HEK293 (cell line): ENCODE data around the gene CRABP2.

Source experiments
- CTCF ChIA-PET: fragments of 350-600 bp; formaldehyde crosslinking; extraction: SDS; loops from one replicate; lab custom pipeline; 2021; ENCODE audit warnings: antibody characterized with exemption; lab: Yijun Ruan, JAX
- POLR2A ChIA-PET: fragments of 300-600 bp; formaldehyde crosslinking; extraction: SDS; loops from one replicate; lab custom pipeline; 2020; ENCODE audit warnings: antibody characterized with exemption, inconsistent platforms; lab: Yijun Ruan, JAX
- H3K27ac ChIP-seq: fragments of 200-500 bp; sonication (Bioruptor generic); 2 replicates; pipeline ENCODE4 v1.5.1; 2014; ENCODE audit warnings: low read depth, low read length, control low read depth, inconsistent platforms; ENCODE audit errors: extremely low read depth
- H3K36me3 ChIP-seq, 2 experiments: fragments of 200-500 bp in 1 of 2; sonication (Bioruptor generic) in 1 of 2; 1 replicate in 1 of 2; 2 replicates in 1 of 2; pipeline ENCODE4 v1.5.1; 2014 to 2017; ENCODE audit warnings: inconsistent platforms in 2 of 2, low read length in 2 of 2; ENCODE audit not compliant: control insufficient read depth in 2 of 2, insufficient read depth in 1 of 2
- H3K4me1 ChIP-seq: fragments of 200-500 bp; sonication (Bioruptor generic); 2 replicates; pipeline ENCODE4 v1.5.1; 2014; ENCODE audit warnings: mild to moderate bottlenecking, low read length, inconsistent platforms; ENCODE audit not compliant: control insufficient read depth, insufficient read depth
- H3K4me3 ChIP-seq: 2 replicates; pipeline ENCODE4 v1.5.1; 2011; ENCODE audit warnings: low read depth, mild to moderate bottlenecking, control low read depth, low read length, moderate library complexity
- H3K9me3 ChIP-seq: fragments of 200-500 bp; sonication (Bioruptor generic); 2 replicates; pipeline ENCODE4 v1.5.1; 2014; ENCODE audit warnings: low read depth, low read length, inconsistent platforms; ENCODE audit not compliant: control insufficient read depth, insufficient read depth
- BCL11A ChIP-seq: fragments of 450-650 bp; formaldehyde crosslinking; IDR thresholded peaks from 2 replicates; pipeline ENCODE4 v1.5.1; 2016; ENCODE audit warnings: low read depth, missing biosample characterization, missing genetic modification characterization
- GLIS1 ChIP-seq: fragments of 450-650 bp; formaldehyde crosslinking; IDR thresholded peaks from 2 replicates; pipeline ENCODE4 v1.5.1; 2016; ENCODE audit warnings: missing biosample characterization, missing genetic modification characterization
- KLF1 ChIP-seq: fragments of 450-650 bp; formaldehyde crosslinking; IDR thresholded peaks from 2 replicates; pipeline ENCODE4 v1.5.1; 2016; ENCODE audit warnings: missing biosample characterization, missing genetic modification characterization
- MYNN ChIP-seq: fragments of 450-650 bp; formaldehyde crosslinking; IDR thresholded peaks from 2 replicates; pipeline ENCODE4 v1.5.1; 2016; ENCODE audit warnings: missing biosample characterization, missing genetic modification characterization, borderline replicate concordance
- ZBTB20 ChIP-seq: fragments of 450-650 bp; formaldehyde crosslinking; IDR thresholded peaks from 2 replicates; pipeline ENCODE4 v1.5.1; 2016; ENCODE audit warnings: missing biosample characterization, missing genetic modification characterization
- ZBTB7A ChIP-seq: fragments of 450-650 bp; formaldehyde crosslinking; IDR thresholded peaks from 2 replicates; pipeline ENCODE4 v1.5.1; 2016; ENCODE audit warnings: low read depth, missing biosample characterization, missing genetic modification characterization
- ZNF184 ChIP-seq: fragments of 450-650 bp; IDR thresholded peaks from 2 replicates; pipeline ENCODE4 v1.5.1; 2018; ENCODE audit warnings: missing biosample characterization, mild to moderate bottlenecking, missing genetic modification characterization
- ZNF2 ChIP-seq: fragments of 450-650 bp; formaldehyde crosslinking; IDR thresholded peaks from 2 replicates; pipeline ENCODE4 v1.5.1; 2016; ENCODE audit warnings: missing biosample characterization, missing genetic modification characterization
- ZNF311 ChIP-seq: fragments of 450-650 bp; formaldehyde crosslinking; IDR thresholded peaks from 2 replicates; pipeline ENCODE4 v1.5.1; 2017; ENCODE audit warnings: missing biosample characterization, missing genetic modification characterization, borderline replicate concordance
- ZNF341 ChIP-seq: fragments of 450-650 bp; formaldehyde crosslinking; IDR thresholded peaks from 2 replicates; pipeline ENCODE4; 2016; ENCODE audit warnings: low read depth, missing biosample characterization, missing genetic modification characterization
- ZNF366 ChIP-seq: fragments of 450-650 bp; formaldehyde crosslinking; conservative IDR thresholded peaks from 2 replicates; pipeline ENCODE4 v1.5.1; 2016; ENCODE audit warnings: missing biosample characterization, missing genetic modification characterization
- ZNF629 ChIP-seq: fragments of 450-650 bp; formaldehyde crosslinking; IDR thresholded peaks from 2 replicates; pipeline ENCODE4 v1.5.1; 2017; ENCODE audit warnings: missing biosample characterization, missing genetic modification characterization
- ZNF654 ChIP-seq: fragments of 450-650 bp; formaldehyde crosslinking; IDR thresholded peaks from 2 replicates; pipeline ENCODE4 v1.5.1; 2016; ENCODE audit warnings: low read depth, missing biosample characterization, missing genetic modification characterization
- ZNF76 ChIP-seq: fragments of 450-650 bp; formaldehyde crosslinking; IDR thresholded peaks from 2 replicates; pipeline ENCODE4; 2016; ENCODE audit warnings: low read depth, missing biosample characterization, missing genetic modification characterization, borderline replicate concordance
- ZNF777 ChIP-seq: fragments of 450-650 bp; formaldehyde crosslinking; IDR thresholded peaks from 2 replicates; pipeline ENCODE4 v1.5.1; 2017; ENCODE audit warnings: missing biosample characterization, missing genetic modification characterization, borderline replicate concordance
- ZNF791 ChIP-seq: fragments of 450-650 bp; formaldehyde crosslinking; IDR thresholded peaks from 2 replicates; pipeline ENCODE4 v1.5.1; 2016; ENCODE audit warnings: missing biosample characterization, missing genetic modification characterization
- TF ChIP-seq, protein P1 (sequence below): fragments of 450-650 bp; formaldehyde crosslinking; IDR thresholded peaks from 2 replicates; pipeline ENCODE4 v1.5.0; 2017; ENCODE audit warnings: missing biosample characterization, missing genetic modification characterization, borderline replicate concordance
- TF ChIP-seq, protein P2 (sequence below): fragments of 450-650 bp; formaldehyde crosslinking; conservative IDR thresholded peaks from 2 replicates; pipeline ENCODE4 v1.5.1; 2016; ENCODE audit warnings: low read depth, missing biosample characterization, missing genetic modification characterization
- TF ChIP-seq, protein P3 (sequence below): fragments of 450-650 bp; formaldehyde crosslinking; IDR thresholded peaks from 2 replicates; pipeline ENCODE4 v1.5.1; 2016; ENCODE audit warnings: missing biosample characterization, missing genetic modification characterization
- TF ChIP-seq, protein P4 (sequence below): fragments of 450-650 bp; formaldehyde crosslinking; IDR thresholded peaks from 2 replicates; pipeline ENCODE4 v1.5.1; 2016; ENCODE audit warnings: missing biosample characterization, missing genetic modification characterization, low read depth
- TF ChIP-seq, protein P5 (sequence below): fragments of 450-650 bp; formaldehyde crosslinking; IDR thresholded peaks from 2 replicates; pipeline ENCODE4 v1.5.1; 2017; ENCODE audit warnings: missing biosample characterization, missing genetic modification characterization

Gene CRABP2

DNA sequence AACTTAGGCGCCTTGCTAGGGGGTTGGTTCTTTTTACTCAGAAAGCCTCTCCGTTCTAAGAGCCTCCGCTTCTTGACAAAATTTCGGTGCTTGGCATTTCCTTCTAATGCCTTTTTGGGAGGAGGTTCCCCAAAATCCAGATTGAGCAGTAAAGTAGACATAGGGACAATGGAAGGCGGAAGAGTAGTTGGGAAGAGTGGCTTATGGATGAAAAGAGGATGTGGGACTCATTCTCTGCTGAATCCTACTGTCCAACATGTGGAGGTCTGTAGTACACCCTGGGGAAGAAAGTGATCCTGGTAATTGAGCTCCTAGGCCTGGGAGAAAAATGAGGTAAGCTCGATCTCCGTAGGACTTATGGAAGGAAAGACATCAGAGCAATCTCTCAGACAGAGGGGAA is 22.1 kb upstream of the CRABP2 start:
- Histone ChIP-seq H3K4me3 (peak overlapping the region; percentile 85), H3K27ac (peak overlapping the region; percentile 67; the same call in 1 of the 2 replicates), H3K9me3 (no peaks in the 10 kb centered on the region), H3K36me3 (peaks cover 4 to 57% of the 10 kb centered on the region in 2 experiments; a peak in 2 of 3 replicates), H3K4me1 (peaks cover 7% of the 10 kb centered on the region)
- POLR2A ChIA-PET: interaction anchor here (1.3 to 4.8 kb wide), 11 partner anchors 14 to 133 kb away, joined by 5 to 84 read pairs (median 14); partner anchors contain the start of genes HAPLN2, HDGF, MRPL24 and NTRK1
- CTCF ChIA-PET: interaction anchor here (0.6 to 10.1 kb wide), 25 partner anchors 12 to 346 kb away, joined by 3 to 526 read pairs (median 22); partner anchors contain the start of genes CRABP2, INSRR, MRPL24 and NES
- TF ChIP-seq ZNF366 (peak; percentile 52; the same call in 1 of the 2 replicates), MYNN (no peak), ZNF791 (no peak)
- TF ChIP-seq, protein P1, sequence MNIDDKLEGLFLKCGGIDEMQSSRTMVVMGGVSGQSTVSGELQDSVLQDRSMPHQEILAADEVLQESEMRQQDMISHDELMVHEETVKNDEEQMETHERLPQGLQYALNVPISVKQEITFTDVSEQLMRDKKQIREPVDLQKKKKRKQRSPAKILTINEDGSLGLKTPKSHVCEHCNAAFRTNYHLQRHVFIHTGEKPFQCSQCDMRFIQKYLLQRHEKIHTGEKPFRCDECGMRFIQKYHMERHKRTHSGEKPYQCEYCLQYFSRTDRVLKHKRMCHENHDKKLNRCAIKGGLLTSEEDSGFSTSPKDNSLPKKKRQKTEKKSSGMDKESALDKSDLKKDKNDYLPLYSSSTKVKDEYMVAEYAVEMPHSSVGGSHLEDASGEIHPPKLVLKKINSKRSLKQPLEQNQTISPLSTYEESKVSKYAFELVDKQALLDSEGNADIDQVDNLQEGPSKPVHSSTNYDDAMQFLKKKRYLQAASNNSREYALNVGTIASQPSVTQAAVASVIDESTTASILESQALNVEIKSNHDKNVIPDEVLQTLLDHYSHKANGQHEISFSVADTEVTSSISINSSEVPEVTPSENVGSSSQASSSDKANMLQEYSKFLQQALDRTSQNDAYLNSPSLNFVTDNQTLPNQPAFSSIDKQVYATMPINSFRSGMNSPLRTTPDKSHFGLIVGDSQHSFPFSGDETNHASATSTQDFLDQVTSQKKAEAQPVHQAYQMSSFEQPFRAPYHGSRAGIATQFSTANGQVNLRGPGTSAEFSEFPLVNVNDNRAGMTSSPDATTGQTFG (tag by site-specific recombination): no peak

DNA sequence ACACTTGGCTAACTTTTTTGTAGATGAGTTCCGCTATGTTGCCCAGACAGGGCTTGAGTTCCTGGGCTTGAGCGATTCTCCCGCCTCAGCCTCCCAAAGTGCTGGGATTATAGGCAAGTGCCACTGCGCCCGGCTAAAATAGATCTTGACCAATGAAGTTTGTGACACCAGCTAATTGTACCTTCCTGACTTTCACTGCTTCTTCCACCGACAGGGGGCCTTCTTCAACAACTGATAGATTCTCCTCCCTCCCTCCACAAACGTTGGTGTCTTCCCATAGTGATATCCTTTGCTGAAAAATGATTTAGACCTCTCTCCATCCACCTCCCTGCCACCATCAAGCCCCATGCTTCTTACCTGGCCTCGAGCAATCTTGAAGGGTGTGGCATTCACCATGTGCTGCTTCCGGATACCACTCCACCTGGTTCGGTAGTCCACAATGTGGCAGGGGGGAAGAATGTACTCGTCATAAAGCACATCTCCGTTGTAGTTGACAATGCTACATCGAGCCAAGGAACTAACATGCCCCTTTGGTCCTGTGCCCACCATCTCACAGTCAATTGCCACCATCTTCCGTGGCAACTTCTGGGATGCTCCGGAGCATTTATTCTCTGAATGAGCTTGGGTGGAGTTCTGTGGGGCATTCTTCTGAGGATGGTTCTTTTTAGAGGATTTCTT is 21.3 kb upstream of the CRABP2 start:
- H3K36me3 ChIP-seq: peaks cover 4 to 55% of the 10 kb centered on the region in 2 experiments; a peak in 2 of 3 replicates
- ChIA-PET CTCF (interaction anchor here (0.6 to 10.1 kb wide), 63 partner anchors 9 to 429 kb away, joined by 3 to 526 read pairs (median 6); partner anchors contain the start of genes CRABP2, HAPLN2, HDGF and INSRR), POLR2A (interaction anchor here (1.1 to 4.8 kb wide), 10 partner anchors 15 to 168 kb away, joined by 3 to 84 read pairs (median 11); partner anchors contain the start of genes HDGF, MRPL24, NTRK1 and PRCC)
- H3K9me3 ChIP-seq: no peaks in the 10 kb centered on the region
- H3K4me3 ChIP-seq: peak overlapping the region; percentile 10
- peaks cover 7% of the 10 kb centered on the region for H3K4me1 ChIP-seq
- H3K27ac ChIP-seq: no peak overlapping the region
- TF ChIP-seq ZNF76 (tag by site-specific recombination): 0 out of 2 replicates have a peak, but pooled peaks have one; percentile 18
- TF ChIP-seq, protein P2, sequence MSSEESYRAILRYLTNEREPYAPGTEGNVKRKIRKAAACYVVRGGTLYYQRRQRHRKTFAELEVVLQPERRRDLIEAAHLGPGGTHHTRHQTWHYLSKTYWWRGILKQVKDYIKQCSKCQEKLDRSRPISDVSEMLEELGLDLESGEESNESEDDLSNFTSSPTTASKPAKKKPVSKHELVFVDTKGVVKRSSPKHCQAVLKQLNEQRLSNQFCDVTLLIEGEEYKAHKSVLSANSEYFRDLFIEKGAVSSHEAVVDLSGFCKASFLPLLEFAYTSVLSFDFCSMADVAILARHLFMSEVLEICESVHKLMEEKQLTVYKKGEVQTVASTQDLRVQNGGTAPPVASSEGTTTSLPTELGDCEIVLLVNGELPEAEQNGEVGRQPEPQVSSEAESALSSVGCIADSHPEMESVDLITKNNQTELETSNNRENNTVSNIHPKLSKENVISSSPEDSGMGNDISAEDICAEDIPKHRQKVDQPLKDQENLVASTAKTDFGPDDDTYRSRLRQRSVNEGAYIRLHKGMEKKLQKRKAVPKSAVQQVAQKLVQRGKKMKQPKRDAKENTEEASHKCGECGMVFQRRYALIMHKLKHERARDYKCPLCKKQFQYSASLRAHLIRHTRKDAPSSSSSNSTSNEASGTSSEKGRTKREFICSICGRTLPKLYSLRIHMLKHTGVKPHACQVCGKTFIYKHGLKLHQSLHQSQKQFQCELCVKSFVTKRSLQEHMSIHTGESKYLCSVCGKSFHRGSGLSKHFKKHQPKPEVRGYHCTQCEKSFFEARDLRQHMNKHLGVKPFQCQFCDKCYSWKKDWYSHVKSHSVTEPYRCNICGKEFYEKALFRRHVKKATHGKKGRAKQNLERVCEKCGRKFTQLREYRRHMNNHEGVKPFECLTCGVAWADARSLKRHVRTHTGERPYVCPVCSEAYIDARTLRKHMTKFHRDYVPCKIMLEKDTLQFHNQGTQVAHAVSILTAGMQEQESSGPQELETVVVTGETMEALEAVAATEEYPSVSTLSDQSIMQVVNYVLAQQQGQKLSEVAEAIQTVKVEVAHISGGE (tag by site-specific recombination): peak; percentile 34
- TF ChIP-seq, protein P3, sequence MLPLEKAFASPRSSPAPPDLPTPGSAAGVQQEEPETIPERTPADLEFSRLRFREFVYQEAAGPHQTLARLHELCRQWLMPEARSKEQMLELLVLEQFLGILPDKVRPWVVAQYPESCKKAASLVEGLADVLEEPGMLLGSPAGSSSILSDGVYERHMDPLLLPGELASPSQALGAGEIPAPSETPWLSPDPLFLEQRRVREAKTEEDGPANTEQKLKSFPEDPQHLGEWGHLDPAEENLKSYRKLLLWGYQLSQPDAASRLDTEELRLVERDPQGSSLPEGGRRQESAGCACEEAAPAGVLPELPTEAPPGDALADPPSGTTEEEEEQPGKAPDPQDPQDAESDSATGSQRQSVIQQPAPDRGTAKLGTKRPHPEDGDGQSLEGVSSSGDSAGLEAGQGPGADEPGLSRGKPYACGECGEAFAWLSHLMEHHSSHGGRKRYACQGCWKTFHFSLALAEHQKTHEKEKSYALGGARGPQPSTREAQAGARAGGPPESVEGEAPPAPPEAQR (tag by site-specific recombination): no peak
- TF ChIP-seq ZNF184 (tag by site-specific recombination): no peak
- TF ChIP-seq, protein P4, sequence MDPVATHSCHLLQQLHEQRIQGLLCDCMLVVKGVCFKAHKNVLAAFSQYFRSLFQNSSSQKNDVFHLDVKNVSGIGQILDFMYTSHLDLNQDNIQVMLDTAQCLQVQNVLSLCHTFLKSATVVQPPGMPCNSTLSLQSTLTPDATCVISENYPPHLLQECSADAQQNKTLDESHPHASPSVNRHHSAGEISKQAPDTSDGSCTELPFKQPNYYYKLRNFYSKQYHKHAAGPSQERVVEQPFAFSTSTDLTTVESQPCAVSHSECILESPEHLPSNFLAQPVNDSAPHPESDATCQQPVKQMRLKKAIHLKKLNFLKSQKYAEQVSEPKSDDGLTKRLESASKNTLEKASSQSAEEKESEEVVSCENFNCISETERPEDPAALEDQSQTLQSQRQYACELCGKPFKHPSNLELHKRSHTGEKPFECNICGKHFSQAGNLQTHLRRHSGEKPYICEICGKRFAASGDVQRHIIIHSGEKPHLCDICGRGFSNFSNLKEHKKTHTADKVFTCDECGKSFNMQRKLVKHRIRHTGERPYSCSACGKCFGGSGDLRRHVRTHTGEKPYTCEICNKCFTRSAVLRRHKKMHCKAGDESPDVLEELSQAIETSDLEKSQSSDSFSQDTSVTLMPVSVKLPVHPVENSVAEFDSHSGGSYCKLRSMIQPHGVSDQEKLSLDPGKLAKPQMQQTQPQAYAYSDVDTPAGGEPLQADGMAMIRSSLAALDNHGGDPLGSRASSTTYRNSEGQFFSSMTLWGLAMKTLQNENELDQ (tag by site-specific recombination): no peak
- TF ChIP-seq ZNF654 (tag by site-specific recombination): peak; percentile 81
- TF ChIP-seq ZNF341 (tag by site-specific recombination): no peak
- peak; percentile 61; the same call in 1 of the 2 replicates for TF ChIP-seq ZNF629 (tag by site-specific recombination)
- TF ChIP-seq BCL11A: no peak
- peak; percentile 18; the same call in 1 of the 2 replicates for TF ChIP-seq ZBTB20 (tag by site-specific recombination)
- TF ChIP-seq, protein P5, sequence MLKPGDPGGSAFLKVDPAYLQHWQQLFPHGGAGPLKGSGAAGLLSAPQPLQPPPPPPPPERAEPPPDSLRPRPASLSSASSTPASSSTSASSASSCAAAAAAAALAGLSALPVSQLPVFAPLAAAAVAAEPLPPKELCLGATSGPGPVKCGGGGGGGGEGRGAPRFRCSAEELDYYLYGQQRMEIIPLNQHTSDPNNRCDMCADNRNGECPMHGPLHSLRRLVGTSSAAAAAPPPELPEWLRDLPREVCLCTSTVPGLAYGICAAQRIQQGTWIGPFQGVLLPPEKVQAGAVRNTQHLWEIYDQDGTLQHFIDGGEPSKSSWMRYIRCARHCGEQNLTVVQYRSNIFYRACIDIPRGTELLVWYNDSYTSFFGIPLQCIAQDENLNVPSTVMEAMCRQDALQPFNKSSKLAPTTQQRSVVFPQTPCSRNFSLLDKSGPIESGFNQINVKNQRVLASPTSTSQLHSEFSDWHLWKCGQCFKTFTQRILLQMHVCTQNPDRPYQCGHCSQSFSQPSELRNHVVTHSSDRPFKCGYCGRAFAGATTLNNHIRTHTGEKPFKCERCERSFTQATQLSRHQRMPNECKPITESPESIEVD (tag by site-specific recombination): no peak
- no peak for TF ChIP-seq ZBTB7A (tag by site-specific recombination)
- TF ChIP-seq GLIS1 (tag by site-specific recombination): peak; percentile 17; the same call in 1 of the 2 replicates
- TF ChIP-seq ZNF2 (tag by site-specific recombination): peak; percentile 89
- no peak for TF ChIP-seq ZNF311 (tag by site-specific recombination)
- TF ChIP-seq KLF1 (tag by site-specific recombination): peak; percentile 22; the same call in 1 of the 2 replicates
- no peak for TF ChIP-seq ZNF777 (tag by site-specific recombination)
